GM18526 (cell line): ENCODE results near the gene GORASP2.

ENCODE experiments used
- POLR2A ChIP-seq: IDR thresholded peaks from 3 replicates; pipeline ENCODE4 v1.6.1; 2011; ENCODE audit not compliant: insufficient read length; ENCODE audit errors: extremely low read depth

Gene GORASP2

DNA sequence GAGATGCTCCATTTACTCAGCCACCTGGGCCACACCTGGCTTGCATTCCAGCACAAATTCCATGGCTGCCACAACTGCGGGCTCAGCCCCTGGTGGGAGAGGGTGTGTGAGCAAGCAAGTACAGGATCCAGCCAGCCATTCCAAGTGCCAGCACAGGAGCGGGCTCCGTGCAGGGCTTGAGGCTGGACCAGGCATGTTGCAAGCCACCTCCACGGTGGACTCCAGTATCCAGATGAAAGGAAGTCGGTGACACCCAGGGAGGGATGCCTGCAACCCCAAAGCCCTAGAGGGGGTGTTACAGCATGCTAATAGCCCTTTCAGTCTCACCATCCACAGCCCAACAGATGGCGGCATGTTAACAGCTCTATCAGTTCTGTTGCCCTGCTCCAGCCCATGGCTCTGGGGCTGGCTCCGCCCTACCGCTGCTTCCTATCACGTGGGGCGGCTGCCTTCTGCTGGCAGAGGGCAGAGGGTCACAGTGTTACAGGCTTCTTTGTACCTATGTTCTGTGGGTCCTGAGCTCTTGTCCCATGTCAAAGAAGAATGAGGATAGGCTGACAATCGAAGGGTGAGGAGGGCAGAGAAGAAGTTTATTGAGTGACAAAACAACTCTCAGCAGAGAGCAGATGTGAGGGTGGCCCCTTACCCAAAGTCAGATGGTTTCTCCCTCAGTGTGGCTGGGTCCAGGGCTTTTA, 11.7 kb upstream of the GORASP2 start:
- no peak for TF ChIP-seq POLR2A

DNA sequence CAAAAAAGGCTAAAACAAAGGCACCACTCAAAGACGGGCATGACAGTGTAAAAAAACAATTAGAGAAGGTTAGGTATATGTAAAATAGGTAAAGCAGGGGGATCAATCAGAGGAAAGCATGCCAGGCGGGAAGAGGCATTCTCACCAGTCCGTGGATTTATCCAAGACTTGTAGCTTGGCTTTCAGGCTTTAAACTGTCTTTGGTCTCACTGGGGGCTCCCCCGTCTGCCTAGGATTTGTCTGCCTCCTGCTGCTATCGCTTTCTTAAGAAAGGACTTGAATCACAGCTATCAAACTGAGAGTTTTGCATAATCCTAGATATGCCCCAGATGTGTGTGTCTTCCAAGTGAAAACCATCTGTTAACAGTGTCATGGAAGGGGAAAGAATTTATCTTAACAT, 11.1 kb upstream of the GORASP2 start:
- no peak for TF ChIP-seq POLR2A

DNA sequence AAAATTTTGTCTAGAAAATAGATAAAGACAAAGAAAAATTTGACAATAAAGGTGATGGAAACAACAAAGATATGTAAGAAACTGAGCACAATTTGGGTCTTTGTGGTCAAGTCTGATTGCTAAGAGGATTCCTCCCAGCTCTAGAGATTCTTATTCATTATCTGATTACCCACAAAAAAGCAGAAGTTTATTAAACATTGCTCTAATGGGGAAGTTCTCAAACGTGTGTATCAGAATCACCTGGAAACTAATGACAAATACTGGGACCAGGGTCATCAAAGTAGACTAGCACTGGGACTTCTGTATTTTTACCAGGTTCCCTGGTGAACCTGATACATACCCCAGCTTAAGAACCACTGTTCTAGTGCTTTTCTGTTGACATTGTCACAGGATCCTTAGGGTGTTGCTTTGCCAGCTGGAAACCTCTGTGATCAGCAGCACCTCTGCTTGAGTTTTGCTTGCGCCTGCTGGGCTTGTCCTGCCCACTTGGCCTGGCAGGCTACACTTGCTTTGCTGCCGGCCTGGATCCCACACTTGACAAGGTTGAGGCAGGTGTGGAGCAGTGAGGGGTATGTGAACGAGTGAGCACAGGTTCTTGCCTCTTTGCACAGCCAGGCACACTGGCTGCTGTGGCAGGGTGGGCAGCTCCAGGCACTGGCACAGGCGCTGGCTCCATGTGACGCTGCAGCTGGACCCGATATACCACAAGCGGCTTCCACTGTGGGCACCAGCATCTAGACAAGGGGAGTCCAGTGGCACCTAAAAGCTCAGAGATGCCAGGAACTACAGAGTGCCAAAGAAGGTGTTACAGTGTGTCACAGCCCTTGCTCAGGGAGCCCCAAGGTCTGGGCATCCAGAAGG, 6.2 kb upstream of the GORASP2 start:
- no peak for TF ChIP-seq POLR2A

DNA sequence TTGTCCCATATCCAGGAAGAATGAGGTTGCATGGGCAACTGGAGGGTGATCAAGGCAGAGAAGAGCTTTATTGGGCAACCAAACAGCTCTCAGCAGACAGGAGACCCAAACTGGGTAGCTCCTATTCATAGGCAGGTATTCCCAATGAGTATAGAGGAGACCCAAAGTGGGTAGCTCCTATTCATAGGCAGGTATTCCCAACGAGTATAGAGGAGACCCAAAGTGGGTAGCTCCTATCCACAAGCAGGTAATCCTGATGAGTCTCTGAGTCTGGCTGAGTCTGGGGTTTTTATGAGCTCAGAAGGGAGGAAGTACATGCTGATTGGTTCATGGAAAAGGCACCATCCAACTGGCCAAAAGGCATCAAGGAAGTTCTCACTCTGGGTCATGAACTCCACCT, 5.3 kb upstream of the GORASP2 start:
- no peak for TF ChIP-seq POLR2A

DNA sequence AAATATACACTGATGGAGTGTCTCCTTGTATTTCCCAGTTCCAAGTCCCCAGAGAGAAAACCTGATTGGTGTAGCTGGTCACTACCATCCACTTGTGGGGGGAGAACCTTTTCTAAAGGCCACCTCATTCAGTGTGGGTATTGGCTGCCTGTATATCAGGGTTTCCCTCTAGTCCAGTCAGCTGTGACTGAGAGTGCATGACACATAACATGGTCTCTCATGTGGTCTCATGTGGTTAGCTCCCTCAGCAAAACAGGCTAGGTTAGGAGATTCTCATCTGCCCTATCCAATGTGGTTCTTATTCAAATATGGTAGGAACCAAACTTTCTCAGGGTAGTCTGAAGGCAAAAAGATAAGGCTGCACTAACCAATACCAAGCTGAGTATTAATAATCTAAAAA, 4.1 kb upstream of the GORASP2 start:
- no peak for TF ChIP-seq POLR2A

DNA sequence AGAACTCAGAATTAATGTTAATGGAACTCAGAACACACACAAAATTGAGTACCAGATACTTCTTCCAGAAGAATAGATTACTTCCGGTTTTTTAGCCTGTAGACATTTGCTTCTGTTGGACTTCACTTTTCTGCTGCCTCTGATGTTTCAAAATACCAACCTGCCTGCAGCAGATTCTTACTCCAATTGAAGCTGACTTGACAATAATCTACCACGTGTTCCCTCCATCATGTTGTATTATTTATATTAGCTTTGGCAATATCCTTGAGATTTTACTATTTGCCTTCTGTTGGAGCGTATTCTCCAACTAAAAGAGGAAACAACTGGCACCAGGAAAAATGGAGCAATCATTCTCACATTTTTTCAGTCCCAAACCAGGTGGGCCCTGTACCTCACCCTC, 3.1 kb upstream of the GORASP2 start:
- no peak for TF ChIP-seq POLR2A

DNA sequence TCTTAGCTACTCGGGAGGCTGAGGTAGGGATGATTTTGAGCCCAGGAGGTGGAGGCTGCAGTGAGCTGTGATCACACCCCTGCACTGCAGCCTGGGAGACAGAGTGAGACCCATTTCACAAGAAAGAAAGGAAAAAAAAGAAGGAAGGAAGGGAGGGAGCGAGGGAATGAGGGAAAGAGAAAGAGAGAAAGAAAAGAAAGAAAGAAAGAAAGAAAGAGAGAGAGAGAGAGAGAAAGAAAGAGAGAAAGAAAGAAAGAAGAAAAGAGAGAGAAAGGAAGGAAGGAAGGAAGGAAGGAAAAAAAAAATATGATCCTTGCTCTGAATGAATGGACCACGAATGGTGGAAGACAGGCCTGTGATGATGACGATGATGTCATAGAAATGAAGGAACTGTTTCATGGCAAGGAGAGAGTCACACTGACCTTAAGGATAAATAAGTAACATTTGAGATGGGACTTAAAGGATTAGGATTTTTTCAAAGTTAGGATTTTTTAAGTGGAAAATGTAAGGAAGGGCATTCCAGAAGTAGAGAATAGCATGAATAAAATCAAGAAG, 2.2 kb upstream of the GORASP2 start:
- TF ChIP-seq POLR2A, result no peak

DNA sequence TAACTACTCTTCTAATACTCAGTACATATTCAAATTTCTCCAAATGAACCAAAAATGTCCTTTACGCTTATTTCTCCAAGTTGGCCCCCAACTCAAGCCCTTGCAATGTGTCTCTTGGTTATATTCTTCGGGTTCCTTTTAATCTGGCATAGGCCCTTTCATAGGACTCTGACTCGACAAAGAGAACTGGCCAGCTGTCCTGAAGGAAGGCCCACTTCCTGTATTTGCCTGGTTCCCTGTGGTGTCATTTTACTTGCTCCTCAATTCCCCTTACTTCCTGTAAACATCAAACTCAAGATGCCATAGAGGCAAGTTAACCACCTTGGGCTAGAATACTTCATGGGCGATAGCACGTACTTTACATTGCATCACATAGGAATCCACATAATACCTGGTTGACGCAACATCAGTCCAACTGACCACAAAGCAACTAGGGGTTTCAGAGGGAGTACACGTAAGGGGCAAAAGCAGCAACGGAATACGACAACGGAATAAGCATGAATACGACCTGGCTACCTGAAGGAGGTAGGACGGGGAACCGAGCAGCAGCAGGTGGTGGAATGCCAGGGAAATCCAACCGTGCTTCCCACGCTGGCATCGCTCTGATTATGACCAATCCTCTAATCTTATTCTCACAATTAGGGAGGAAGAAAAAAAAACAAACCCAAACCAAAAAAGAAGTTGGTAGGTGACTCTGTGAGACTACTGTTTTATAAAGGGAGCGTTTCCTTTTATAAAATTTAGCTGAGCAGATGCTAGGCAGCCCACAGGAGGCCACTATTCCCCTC, 823 bp upstream of the GORASP2 start:
- no peak for TF ChIP-seq POLR2A

DNA sequence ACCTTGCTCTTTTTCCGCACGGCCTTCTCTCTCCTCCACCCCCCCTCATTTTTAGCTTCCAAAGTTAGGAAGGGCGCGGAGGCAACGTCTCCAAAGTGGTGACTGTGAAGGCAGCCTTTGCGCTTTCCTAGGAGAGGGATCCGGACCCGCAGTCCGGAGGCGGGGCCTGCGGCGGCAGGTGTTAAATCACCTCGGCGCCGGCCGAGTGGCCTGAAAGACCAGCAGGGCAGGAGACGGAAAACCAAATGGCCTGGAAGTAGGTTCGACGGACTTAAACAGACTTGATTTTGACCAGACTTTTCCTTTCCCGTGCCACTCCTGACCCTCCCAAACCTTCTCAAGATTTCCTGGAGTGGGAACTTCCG, 615 bp downstream of the GORASP2 start:
- TF ChIP-seq POLR2A, result no peak

DNA sequence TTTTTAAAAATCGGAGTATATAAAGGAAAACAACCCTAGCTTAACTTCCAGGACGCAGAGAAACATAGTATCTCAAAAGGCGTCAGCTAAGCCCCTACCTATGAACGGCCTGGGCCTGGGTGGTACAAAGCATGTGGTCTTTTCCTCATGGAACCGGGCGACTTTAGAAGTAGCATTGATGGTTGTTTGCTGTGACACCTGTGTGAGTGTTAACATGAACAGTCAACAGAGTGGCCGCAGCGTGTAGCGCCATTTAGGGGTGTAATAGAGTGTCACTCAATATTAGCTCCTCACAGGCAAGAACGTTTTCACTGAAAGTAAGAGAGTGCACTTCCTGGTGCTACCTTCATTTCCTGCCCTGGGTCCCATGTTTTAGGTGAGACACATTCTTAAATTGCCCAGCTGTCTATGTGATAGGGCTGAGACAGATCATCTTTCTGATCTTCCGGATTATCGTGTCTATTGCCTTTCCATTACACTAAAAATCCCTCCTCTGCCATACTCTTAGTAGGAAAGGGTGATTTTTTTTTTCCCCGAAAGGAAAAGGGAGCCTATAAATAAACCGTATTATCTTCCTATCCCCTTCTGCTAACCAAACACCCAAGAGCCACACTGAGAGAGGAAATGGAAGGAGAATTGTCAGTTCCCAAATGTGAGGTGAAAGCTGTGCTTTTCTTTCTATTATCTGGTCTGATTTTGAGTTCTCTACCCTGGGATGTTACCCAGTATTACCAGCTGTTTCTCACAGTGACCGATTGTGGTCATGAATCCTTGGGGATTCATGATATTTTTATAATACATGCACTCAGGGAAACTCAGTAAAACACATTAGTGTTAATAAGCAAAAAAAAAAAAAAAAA, 1.3 kb downstream of the GORASP2 start:
- peak; percentile 28 for TF ChIP-seq POLR2A

DNA sequence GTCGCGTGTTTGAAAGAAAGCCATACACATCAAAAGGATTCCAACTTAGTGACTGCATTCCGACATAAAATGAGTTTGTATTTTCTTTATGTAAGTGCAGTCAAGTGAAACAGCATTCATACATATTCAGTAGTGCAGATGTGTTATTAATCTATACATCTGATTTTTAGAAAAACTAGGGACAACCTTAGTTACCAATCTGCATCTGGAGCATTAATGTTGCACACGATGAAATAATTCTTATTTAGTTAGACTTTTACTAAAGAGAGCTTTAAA, 1.9 kb downstream of the GORASP2 start:
- TF ChIP-seq POLR2A, result no peak

DNA sequence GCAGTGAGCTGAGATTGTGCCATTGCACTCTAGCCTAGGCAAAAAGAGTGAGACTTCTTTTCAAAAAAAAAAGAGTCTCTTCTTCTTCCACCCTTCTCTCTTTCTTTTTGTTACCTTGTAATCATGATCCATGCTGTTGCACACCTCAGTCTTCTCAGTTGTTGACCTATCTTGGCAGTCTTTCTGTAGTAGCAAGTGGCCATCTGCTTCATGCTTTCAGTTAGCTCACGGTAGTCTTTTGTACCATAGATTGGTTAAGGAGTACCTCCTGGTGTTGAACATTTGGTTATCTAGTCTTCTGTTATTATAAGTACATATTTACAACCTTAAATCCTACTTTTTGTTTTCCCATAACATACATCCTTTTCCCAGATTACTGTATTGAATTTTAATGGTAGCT, 3.1 kb downstream of the GORASP2 start:
- TF ChIP-seq POLR2A, result no peak

DNA sequence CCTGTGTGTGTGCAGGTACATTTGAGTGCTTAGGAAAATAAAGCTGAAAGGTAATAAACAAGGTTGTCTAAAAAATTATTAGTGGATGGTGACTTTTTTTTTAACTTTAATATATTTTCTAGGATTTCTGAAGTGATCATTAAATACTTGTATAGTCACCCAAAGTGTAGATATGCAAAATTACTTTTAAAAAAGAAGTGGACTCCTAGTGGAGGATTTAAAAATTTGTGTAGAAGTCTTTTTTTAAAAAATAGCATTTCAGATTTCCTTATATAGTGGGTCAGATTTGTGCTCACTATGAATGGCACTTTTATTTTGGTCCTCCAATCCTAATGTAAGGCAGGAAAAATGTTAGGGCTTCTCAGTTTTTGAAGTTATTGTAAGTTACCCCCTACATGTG, 3.9 kb downstream of the GORASP2 start:
- no peak for TF ChIP-seq POLR2A

DNA sequence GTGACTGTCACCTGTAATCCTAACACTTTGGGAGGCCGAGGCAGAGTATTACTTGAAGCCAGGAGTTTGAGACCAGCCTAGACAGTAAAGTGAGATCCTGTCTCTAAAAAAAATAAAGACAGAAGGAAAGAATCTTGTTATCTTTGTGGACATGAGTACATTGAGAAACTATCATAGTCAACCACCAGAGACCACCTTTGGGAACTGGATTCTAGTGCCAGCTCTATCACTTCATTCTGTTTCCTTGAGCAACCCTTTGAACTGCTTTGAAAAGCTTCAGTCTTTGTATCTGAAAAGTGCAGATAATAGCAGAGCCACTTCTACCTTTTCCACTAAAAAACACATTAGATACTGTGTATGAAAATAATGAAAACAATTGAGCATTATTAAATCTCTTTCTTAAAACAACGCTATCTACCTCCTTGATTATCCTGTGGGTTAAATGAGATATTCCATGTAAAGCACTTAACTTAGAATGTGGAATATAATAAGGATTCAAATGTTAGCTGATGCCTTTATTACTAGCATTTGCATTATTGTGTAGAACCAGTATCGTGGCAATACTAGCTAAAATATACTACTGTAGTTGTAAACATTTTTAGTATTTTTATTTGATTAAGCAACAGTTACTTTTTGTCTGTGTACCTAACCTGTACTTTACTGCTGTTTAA, 8.8 kb downstream of the GORASP2 start:
- TF ChIP-seq POLR2A, result no peak
